Stimulated activated CD8-positive, alpha-beta memory T cell treated with anti-CD3 and anti-CD28 coated beads, Interleukin-15, amount 100 ng/mL, for 24 hours (primary cell): ENCODE data around the gene CDH8.
"Not testable (repeated sequence)": the region's sequence is repeated elsewhere in the genome, so short reads cannot be mapped to it uniquely, and the experiment has no call there.

Experiments used
- DNase-seq: peaks from one replicate; pipeline ENCODE4 v3.0.0-alpha.2; 2020; ENCODE audit warnings: low read depth

CDH8 gene

GRCh38 chr16:61936522-61936921 is 99.7 kb downstream of the CDH8 start:
- DNase-seq = no peak

GRCh38 chr16:61934601-61935000 is 101.6 kb downstream of the CDH8 start:
- no peak for DNase-seq

GRCh38 chr16:61929776-61930175 is 106.5 kb downstream of the CDH8 start:
- DNase-seq = no peak

- no peak for DNase-seq
These were observed 109.5 kb downstream of the CDH8 start for GRCh38 chr16:61926766-61927165.

- DNase-seq = no peak
These were observed 112.6 kb downstream of the CDH8 start for GRCh38 chr16:61923629-61924028.

GRCh38 chr16:61921373-61921772 is 114.9 kb downstream of the CDH8 start:
- no peak for DNase-seq

- DNase-seq = not testable (repeated sequence)
These were observed 118.1 kb downstream of the CDH8 start for GRCh38 chr16:61917865-61918826.

- DNase-seq = no peak
These were observed 120.7 kb downstream of the CDH8 start for GRCh38 chr16:61915569-61915968.

GRCh38 chr16:61909074-61909473 is 127.2 kb downstream of the CDH8 start:
- DNase-seq = no peak

- DNase-seq = no peak
These were observed 127.8 kb downstream of the CDH8 start for GRCh38 chr16:61908426-61908825.

GRCh38 chr16:61901689-61902088 is 134.5 kb downstream of the CDH8 start:
- no peak for DNase-seq

- no peak for DNase-seq
These were observed 135.8 kb downstream of the CDH8 start for GRCh38 chr16:61900482-61900881.

- DNase-seq = no peak
These were observed 138.6 kb downstream of the CDH8 start for GRCh38 chr16:61897657-61898056.

- no peak for DNase-seq
These were observed 143.7 kb downstream of the CDH8 start for GRCh38 chr16:61892531-61892930.

GRCh38 chr16:61891460-61891859 is 144.8 kb downstream of the CDH8 start:
- no peak for DNase-seq

- DNase-seq = no peak
These were observed 145.9 kb downstream of the CDH8 start for GRCh38 chr16:61890386-61890785.

GRCh38 chr16:61887903-61888302 is 148.3 kb downstream of the CDH8 start:
- no peak for DNase-seq

- DNase-seq = no peak
These were observed 150.9 kb downstream of the CDH8 start for GRCh38 chr16:61885343-61885742.

- DNase-seq = no peak
These were observed 156.9 kb downstream of the CDH8 start for GRCh38 chr16:61879306-61879705.

GRCh38 chr16:61877436-61877835 is 158.8 kb downstream of the CDH8 start:
- no peak for DNase-seq

GRCh38 chr16:61872778-61873119 is 163.5 kb downstream of the CDH8 start:
- DNase-seq = no peak

- no peak for DNase-seq
These were observed 164.1 kb downstream of the CDH8 start for GRCh38 chr16:61871837-61872777.
